ENCODE measurements around the gene RAF1. TPM values are rescaled to one million over a fixed set of nuclear protein-coding genes. Genes with fewer than 3 reads are reported as not detected.

Gene RAF1
- total RNA-seq, 1 donor from 2014 or later = 85.0 TPM

GRCh38 chr3:12686096-12686495 is 22.2 kb upstream of the RAF1 start:
- no peak overlapping the region for H3K4me3 Mint-ChIP-seq (ENCODE audit: unreplicated experiment)
- H3K9me3 Mint-ChIP-seq (ENCODE audit: low read depth) = no peaks in the 10 kb centered on the region
- no peaks in the 10 kb centered on the region for H3K36me3 Mint-ChIP-seq (ENCODE audit: low read depth)
- peaks cover 3% of the 10 kb centered on the region for H3K27me3 Mint-ChIP-seq (ENCODE audit: low read depth)
- no peak for DNase-seq (ENCODE audit: low spot score)
- H3K27ac Mint-ChIP-seq (ENCODE audit: unreplicated experiment) = no peak overlapping the region
- TF ChIP-seq, protein P1, sequence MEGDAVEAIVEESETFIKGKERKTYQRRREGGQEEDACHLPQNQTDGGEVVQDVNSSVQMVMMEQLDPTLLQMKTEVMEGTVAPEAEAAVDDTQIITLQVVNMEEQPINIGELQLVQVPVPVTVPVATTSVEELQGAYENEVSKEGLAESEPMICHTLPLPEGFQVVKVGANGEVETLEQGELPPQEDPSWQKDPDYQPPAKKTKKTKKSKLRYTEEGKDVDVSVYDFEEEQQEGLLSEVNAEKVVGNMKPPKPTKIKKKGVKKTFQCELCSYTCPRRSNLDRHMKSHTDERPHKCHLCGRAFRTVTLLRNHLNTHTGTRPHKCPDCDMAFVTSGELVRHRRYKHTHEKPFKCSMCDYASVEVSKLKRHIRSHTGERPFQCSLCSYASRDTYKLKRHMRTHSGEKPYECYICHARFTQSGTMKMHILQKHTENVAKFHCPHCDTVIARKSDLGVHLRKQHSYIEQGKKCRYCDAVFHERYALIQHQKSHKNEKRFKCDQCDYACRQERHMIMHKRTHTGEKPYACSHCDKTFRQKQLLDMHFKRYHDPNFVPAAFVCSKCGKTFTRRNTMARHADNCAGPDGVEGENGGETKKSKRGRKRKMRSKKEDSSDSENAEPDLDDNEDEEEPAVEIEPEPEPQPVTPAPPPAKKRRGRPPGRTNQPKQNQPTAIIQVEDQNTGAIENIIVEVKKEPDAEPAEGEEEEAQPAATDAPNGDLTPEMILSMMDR (IDR thresholded peaks at IDR 0.05) = no peak
- peaks cover 8% of the 10 kb centered on the region for H3K4me1 Mint-ChIP-seq (ENCODE audit: low read depth)

DNA sequence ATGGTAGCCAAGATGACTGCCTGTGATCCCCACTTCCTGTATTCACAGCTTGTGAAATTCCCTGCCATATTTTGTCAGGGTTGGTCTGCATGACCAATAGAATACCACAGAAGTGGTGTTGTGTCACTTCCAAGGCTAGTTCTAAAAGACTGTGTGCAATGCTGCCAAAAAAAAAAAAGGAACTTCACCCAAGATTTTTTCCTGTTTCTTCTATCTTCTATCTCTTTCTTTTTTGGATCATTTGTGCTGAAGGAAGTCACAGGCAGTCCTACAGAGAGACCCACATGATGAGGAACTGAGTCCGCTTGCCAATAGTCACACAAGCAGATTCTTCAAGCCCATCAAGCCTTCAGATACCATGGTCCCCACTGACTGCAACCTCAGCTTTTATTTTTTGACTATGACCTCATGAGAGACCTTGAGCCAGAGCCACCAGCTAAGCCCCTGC is 18.1 kb upstream of the RAF1 start:
- TF ChIP-seq, protein P1 (IDR thresholded peaks at IDR 0.05) = no peak
- no peaks in the 10 kb centered on the region for H3K27me3 Mint-ChIP-seq (ENCODE audit: low read depth)
- DNase-seq (ENCODE audit: low spot score) = no peak
- peaks cover 15% of the 10 kb centered on the region for H3K4me1 Mint-ChIP-seq (ENCODE audit: low read depth)
- H3K9me3 Mint-ChIP-seq (ENCODE audit: low read depth) = no peaks in the 10 kb centered on the region
- H3K36me3 Mint-ChIP-seq (ENCODE audit: low read depth) = no peaks in the 10 kb centered on the region
- H3K27ac Mint-ChIP-seq (ENCODE audit: unreplicated experiment) = no peak overlapping the region
- no peak overlapping the region for H3K4me3 Mint-ChIP-seq (ENCODE audit: unreplicated experiment)

- DNase-seq (ENCODE audit: low spot score) = no peak
- Mint-ChIP-seq H3K4me1 (ENCODE audit: low read depth) (peaks cover 15% of the 10 kb centered on the region), H3K36me3 (ENCODE audit: low read depth) (no peaks in the 10 kb centered on the region), H3K27me3 (ENCODE audit: low read depth) (no peaks in the 10 kb centered on the region), H3K4me3 (ENCODE audit: unreplicated experiment) (no peak overlapping the region), H3K9me3 (ENCODE audit: low read depth) (no peaks in the 10 kb centered on the region), H3K27ac (ENCODE audit: unreplicated experiment) (peak overlapping the region; percentile 60)
- TF ChIP-seq, protein P1 (IDR thresholded peaks at IDR 0.05) = no peak
Measured at GRCh38 chr3:12681089-12681942, 17.4 kb upstream of the RAF1 start.

DNA sequence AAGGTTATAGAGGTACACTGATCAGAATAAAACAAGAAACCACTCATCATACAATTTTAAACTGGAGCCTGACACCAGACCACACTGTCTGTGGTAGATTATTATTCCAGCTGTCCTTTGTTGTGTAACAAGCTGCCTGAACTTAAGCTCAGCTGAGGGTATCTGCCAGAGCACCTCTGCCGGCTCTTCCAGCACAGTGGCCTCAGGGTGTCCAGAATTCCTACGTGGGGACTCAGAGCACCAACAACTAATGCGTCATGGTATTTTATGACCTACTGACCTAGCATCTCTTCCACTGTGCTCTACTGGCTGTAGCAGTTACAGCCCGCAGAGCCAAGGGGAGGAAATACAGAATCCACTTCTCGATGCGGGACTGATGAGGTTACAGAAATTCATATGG is 15.6 kb upstream of the RAF1 start:
- Mint-ChIP-seq H3K4me3 (ENCODE audit: unreplicated experiment) (no peak overlapping the region), H3K27ac (ENCODE audit: unreplicated experiment) (no peak overlapping the region), H3K36me3 (ENCODE audit: low read depth) (no peaks in the 10 kb centered on the region), H3K9me3 (ENCODE audit: low read depth) (no peaks in the 10 kb centered on the region), H3K27me3 (ENCODE audit: low read depth) (no peaks in the 10 kb centered on the region), H3K4me1 (ENCODE audit: low read depth) (peaks cover 15% of the 10 kb centered on the region)
- TF ChIP-seq, protein P1 (IDR thresholded peaks at IDR 0.05) = no peak
- DNase-seq (ENCODE audit: low spot score) = no peak

DNA sequence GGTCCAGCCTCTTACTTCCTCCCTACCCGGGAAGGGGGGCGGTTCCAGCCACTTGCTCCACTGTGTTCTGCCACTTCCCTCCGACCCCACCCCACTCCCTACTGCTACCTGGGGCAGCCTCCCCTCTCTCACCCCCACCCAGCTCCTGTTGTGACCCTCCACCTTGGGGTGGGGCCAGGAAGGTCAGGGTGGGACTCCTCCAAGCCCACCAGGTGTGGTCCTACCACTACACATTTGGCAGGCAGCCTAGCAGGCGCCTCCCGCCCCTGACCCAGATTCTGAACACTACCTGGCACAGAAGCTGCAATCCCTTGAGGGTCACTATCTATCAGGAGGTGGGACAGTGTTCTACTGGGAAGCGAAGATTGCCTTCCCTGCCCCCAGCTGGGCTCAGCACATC is 13.7 kb upstream of the RAF1 start:
- Mint-ChIP-seq H3K27me3 (ENCODE audit: low read depth) (no peaks in the 10 kb centered on the region), H3K27ac (ENCODE audit: unreplicated experiment) (no peak overlapping the region), H3K4me3 (ENCODE audit: unreplicated experiment) (no peak overlapping the region), H3K4me1 (ENCODE audit: low read depth) (peaks cover 15% of the 10 kb centered on the region), H3K36me3 (ENCODE audit: low read depth) (no peaks in the 10 kb centered on the region), H3K9me3 (ENCODE audit: low read depth) (no peaks in the 10 kb centered on the region)
- DNase-seq (ENCODE audit: low spot score) = no peak
- TF ChIP-seq, protein P1 (IDR thresholded peaks at IDR 0.05) = no peak
